H1 (cell line): ENCODE data around the gene PRKAR1B. TPM values are rescaled to one million over a fixed set of nuclear protein-coding genes. Genes with fewer than 3 reads are reported as not detected.

Experiments
- CTCF ChIA-PET: fragments of 300-600 bp; sonication (Branson Sonifier 250); formaldehyde crosslinking; loops from one replicate; lab custom pipeline; 2021; ENCODE audit not compliant: partially characterized antibody; lab: Charles Lee
- POLR2A ChIA-PET: fragments of 300-600 bp; sonication (Branson Sonifier 250); formaldehyde crosslinking; loops from one replicate; lab custom pipeline; 2021; ENCODE audit warnings: inconsistent platforms; ENCODE audit not compliant: partially characterized antibody; lab: Charles Lee
- DNase-seq, 2 experiments: peaks; one replicate each; pipeline versions ENCODE4 v3.0.0 to v3.0.0-alpha.2; 2010 to 2022; ENCODE audit warnings: low spot score in 2 of 2, low read depth in 1 of 2, mixed read lengths in 1 of 2
- FAIRE-seq: peaks from 2 replicates; lab custom pipeline; 2011; peaks lifted over from hg19 to GRCh38; lab: Jason Lieb, UNC
- H2AFZ ChIP-seq: 2 replicates; pipeline ENCODE4 v1.8.1; 2012; ENCODE audit warnings: low read length, inconsistent platforms
- H2AK5ac ChIP-seq: 2 replicates; pipeline ENCODE4 v1.6.1; 2013; ENCODE audit warnings: low read depth, low read length
- H2BK120ac ChIP-seq: replicated peaks from 2 replicates; pipeline ENCODE3; 2013; ENCODE audit warnings: low read depth, low read length, inconsistent platforms
- H2BK12ac ChIP-seq: 2 replicates; pipeline ENCODE4 v1.6.1; 2013; ENCODE audit warnings: low read depth, low read length
- H2BK15ac ChIP-seq: 2 replicates; pipeline ENCODE4 v1.6.1; 2013; ENCODE audit warnings: low read length
- H2BK20ac ChIP-seq: 2 replicates; pipeline ENCODE4 v1.6.1; 2013; ENCODE audit warnings: low read length
- H2BK5ac ChIP-seq: 2 replicates; pipeline ENCODE4 v1.6.1; 2013; ENCODE audit warnings: low read depth, low read length
- H3K14ac ChIP-seq: 2 replicates; pipeline ENCODE4 v1.6.1; 2013; ENCODE audit warnings: inconsistent platforms; ENCODE audit not compliant: insufficient read length
- H3K18ac ChIP-seq: 2 replicates; pipeline ENCODE4 v1.6.1; 2013; ENCODE audit warnings: low read length; ENCODE audit errors: extremely low read depth
- H3K23ac ChIP-seq: 2 replicates; pipeline ENCODE4 v1.6.1; 2013; ENCODE audit warnings: inconsistent platforms; ENCODE audit not compliant: insufficient read length
- H3K23me2 ChIP-seq: 2 replicates; pipeline ENCODE4 v1.6.1; 2013; ENCODE audit warnings: low read depth, low read length
- H3K27ac ChIP-seq: 2 replicates; pipeline ENCODE4 v1.6.1; 2011; ENCODE audit warnings: low read depth, low read length, inconsistent platforms
- H3K27me3 ChIP-seq, 4 experiments: replicated peaks in 1 of 4; 1 replicate in 1 of 4; 2 replicates in 3 of 4; pipeline versions ENCODE4 v1.6.1 to v1.8.1; 2011 to 2013; ENCODE audit warnings: low read length in 3 of 4, mild to moderate bottlenecking in 3 of 4, inconsistent platforms in 2 of 4, mixed read lengths in 2 of 4, moderate library complexity in 1 of 4; ENCODE audit not compliant: control insufficient read depth in 3 of 4, insufficient read depth in 3 of 4; ENCODE audit errors: extremely low read depth in 1 of 4
- H3K36me3 ChIP-seq, 4 experiments: 2 replicates each; pipeline versions ENCODE4 v1.6.1 to v1.8.1; 2011 to 2013; ENCODE audit warnings: mild to moderate bottlenecking in 4 of 4, low read length in 3 of 4, moderate library complexity in 2 of 4, control low read depth in 1 of 4, inconsistent platforms in 1 of 4; ENCODE audit not compliant: insufficient read depth in 4 of 4, control insufficient read depth in 2 of 4
- H3K4ac ChIP-seq: replicated peaks from 2 replicates; pipeline ENCODE3; 2013; ENCODE audit warnings: low read length, low read depth, mixed read lengths, inconsistent platforms; ENCODE audit not compliant: insufficient read length
- H3K4me1 ChIP-seq, 4 experiments: replicated peaks in 1 of 4; 1 replicate in 1 of 4; 2 replicates in 3 of 4; pipeline versions ENCODE4 v1.6.1 to v1.8.1; 2011 to 2013; ENCODE audit warnings: low read length in 3 of 4, inconsistent platforms in 2 of 4, mixed read lengths in 1 of 4; ENCODE audit not compliant: insufficient read depth in 4 of 4, control insufficient read depth in 3 of 4
- H3K4me2 ChIP-seq, 2 experiments: 2 replicates each; pipeline versions ENCODE4 v1.6.1 to v1.8.1; 2011 to 2013; ENCODE audit warnings: low read depth in 2 of 2, low read length in 2 of 2, control low read depth in 1 of 2, inconsistent platforms in 1 of 2, mild to moderate bottlenecking in 1 of 2; ENCODE audit not compliant: insufficient read depth in 1 of 2
- H3K4me3 ChIP-seq, 4 experiments: fragments of 200-600, 300-600 bp in 1 of 4; sonication (generic), shearing (Covaris generic), sonication (Bioruptor Twin) in 1 of 4; 2 replicates each; pipeline versions ENCODE4 v1.5.1 to v1.8.1; 2011 to 2016; ENCODE audit warnings: low read length in 4 of 4, low read depth in 3 of 4, control low read depth in 2 of 4, inconsistent platforms in 2 of 4, mild to moderate bottlenecking in 2 of 4, mixed read lengths in 1 of 4, moderate library complexity in 1 of 4; ENCODE audit not compliant: insufficient read depth in 2 of 4; ENCODE audit errors: extremely low read depth in 1 of 4
- H3K56ac ChIP-seq: replicated peaks from 2 replicates; pipeline ENCODE3; 2013; ENCODE audit warnings: low read depth, mild to moderate bottlenecking, mixed read lengths, low read length, inconsistent platforms; ENCODE audit not compliant: insufficient read length
- H3K79me1 ChIP-seq: 2 replicates; pipeline ENCODE4 v1.6.1; 2013; ENCODE audit warnings: low read depth, low read length, control low read depth
- H3K79me2 ChIP-seq, 2 experiments: 2 replicates each; pipeline versions ENCODE4 v1.6.1 to v1.8.1; 2012 to 2013; ENCODE audit warnings: low read length in 2 of 2, mild to moderate bottlenecking in 2 of 2, inconsistent platforms in 1 of 2; ENCODE audit not compliant: insufficient read depth in 2 of 2, control insufficient read depth in 1 of 2
- H3K9ac ChIP-seq, 4 experiments: replicated peaks in 1 of 4; 1 replicate in 1 of 4; 2 replicates in 3 of 4; pipeline versions ENCODE4 v1.6.1 to v1.8.1; 2011 to 2013; ENCODE audit warnings: low read depth in 3 of 4, low read length in 3 of 4, control low read depth in 2 of 4, mild to moderate bottlenecking in 2 of 4, moderate library complexity in 2 of 4, inconsistent platforms in 1 of 4; ENCODE audit errors: extremely low read depth in 1 of 4
- H3K9me3 ChIP-seq, 2 experiments: 2 replicates each; pipeline versions ENCODE4 v1.6.1 to v1.8.1; 2012 to 2013; ENCODE audit warnings: mild to moderate bottlenecking in 2 of 2, moderate library complexity in 2 of 2, control low read depth in 1 of 2, inconsistent platforms in 1 of 2, low read depth in 1 of 2, low read length in 1 of 2, mixed read lengths in 1 of 2; ENCODE audit not compliant: insufficient read depth in 2 of 2
- H4K20me1 ChIP-seq, 2 experiments: replicated peaks in 1 of 2; 2 replicates each; pipeline versions ENCODE3 to v1.8.1; 2011 to 2013; ENCODE audit warnings: inconsistent platforms in 2 of 2, low read length in 2 of 2, mild to moderate bottlenecking in 1 of 2; ENCODE audit not compliant: insufficient read depth in 2 of 2, control insufficient read depth in 1 of 2
- H4K5ac ChIP-seq: 2 replicates; pipeline ENCODE4 v1.6.1; 2013; ENCODE audit warnings: low read length, low read depth, mixed read lengths, inconsistent platforms; ENCODE audit not compliant: insufficient read length
- H4K8ac ChIP-seq: 2 replicates; pipeline ENCODE4 v1.8.0; 2013; ENCODE audit warnings: mild to moderate bottlenecking, moderate library complexity, low read length, inconsistent platforms; ENCODE audit not compliant: insufficient read depth; ENCODE audit errors: extremely low read depth
- H4K91ac ChIP-seq: replicated peaks from 2 replicates; pipeline ENCODE3; 2013; ENCODE audit warnings: low read length, mixed read lengths, inconsistent platforms; ENCODE audit not compliant: insufficient read length
- KDM4A ChIP-seq: IDR thresholded peaks from one replicate; pipeline ENCODE4 v1.7.1; 2012; ENCODE audit warnings: low read depth, mild to moderate bottlenecking, moderate library complexity, low read length, inconsistent platforms; ENCODE audit not compliant: severe bottlenecking
- SAP30 ChIP-seq: fragments of 300-600 bp; sonication (generic); IDR thresholded peaks from 2 replicates; pipeline ENCODE4 v1.7.1; 2012; ENCODE audit warnings: low read length, moderate library complexity, mild to moderate bottlenecking, inconsistent platforms; ENCODE audit not compliant: insufficient read depth, insufficient replicate concordance
- SIX5 ChIP-seq: IDR thresholded peaks from 2 replicates; pipeline ENCODE4 v1.6.1; 2011; ENCODE audit warnings: mild to moderate bottlenecking, low read depth, low read length
- WGBS, 2 experiments: shearing (Covaris generic) in 1 of 2; methylation state at CpG; one replicate each; pipeline versions ENCODE4 v1.1.6 to v1.1.7; 2013 to 2015; ENCODE audit warnings: low lambda C conversion rate in 2 of 2, mixed read lengths in 2 of 2, inconsistent platforms in 1 of 2, low coverage in 1 of 2, missing lambda C conversion rate in 1 of 2; ENCODE audit not compliant: insufficient replicate concordance in 2 of 2, insufficient coverage in 1 of 2, insufficient read length in 1 of 2; ENCODE audit errors: extremely low coverage in 1 of 2, missing lambda C conversion rate in 1 of 2; 5-methylcytosine and 5-hydroxymethylcytosine counted together
- polyA plus RNA-seq, 7 experiments: library from polyadenylated mRNA; depleted of rRNA in 3 of 7; stranded (reverse) in 5 of 7; unstranded in 2 of 7; fragments of >200 nt in 5 of 7; fragments of 200-250 nt in 2 of 7; gene quantifications; 1 replicate in 5 of 7; 2 replicates in 1 of 7; 4 replicates in 1 of 7; pipeline versions ENCODE4 v1.2.1 to v1.2.3, GENCODE V29; 2011 to 2013; ENCODE audit warnings: missing spikeins in 2 of 7, mixed read lengths in 2 of 7
- total RNA-seq: library from RNA; stranded (reverse); fragmentation: NEBNext Ultra II Directional; extraction: Animal tissue kit (Norgen Biotek cat#: 25700); gene quantifications from 2 replicates; pipeline ENCODE4 v1.2.1, GENCODE V29; 2021

Gene PRKAR1B
- total and polyA plus RNA-seq, 2 of the 8 experiments (the other 6 are each of a cell fraction or from before 2014, with no cell fraction given), result 12.3 to 55.7 TPM

DNA sequence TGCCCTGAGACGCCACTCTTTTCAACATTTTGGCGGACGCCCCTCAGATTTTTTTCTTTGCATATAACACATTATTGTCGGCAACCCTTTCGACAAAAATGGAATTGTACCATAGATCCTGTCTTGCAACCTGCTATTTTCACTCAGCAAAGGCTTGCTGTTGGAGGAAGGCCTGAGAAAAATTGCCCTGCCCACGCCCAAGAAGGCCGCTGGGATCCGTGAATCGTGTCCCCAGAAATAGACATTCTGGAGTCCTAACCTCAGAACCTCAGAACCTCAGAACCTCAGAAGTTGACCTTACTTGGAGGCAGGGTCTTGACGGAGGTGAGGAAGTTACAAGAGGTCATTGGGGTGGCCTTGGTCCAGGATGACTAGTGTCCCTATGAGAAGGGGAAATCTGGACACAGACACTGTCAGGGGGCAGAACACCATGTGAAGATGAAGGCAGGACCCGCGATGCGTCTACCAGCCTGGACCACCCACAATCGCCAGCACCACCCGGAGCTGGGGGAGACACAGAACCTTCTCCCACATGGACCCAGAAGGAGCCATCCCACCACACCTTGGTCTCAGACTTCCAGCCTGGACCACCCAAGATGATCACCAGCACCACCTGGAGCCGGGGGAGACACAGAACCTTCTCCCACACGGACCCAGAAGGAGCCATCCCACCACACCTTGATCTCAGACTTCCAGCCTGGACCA is 19.6 kb downstream of the PRKAR1B start:
- H3K56ac ChIP-seq, result no peak overlapping the region
- no peak overlapping the region for H3K4me2 ChIP-seq
- FAIRE-seq, result no peak
- no peaks in the 10 kb centered on the region for H3K27me3 ChIP-seq
- H2BK15ac ChIP-seq, result no peak overlapping the region
- no peak overlapping the region for H2BK20ac ChIP-seq
- H3K14ac ChIP-seq, result no peak overlapping the region
- no peaks in the 10 kb centered on the region; a peak in 1 of 7 replicates for H3K4me1 ChIP-seq
- no peak overlapping the region for H2AK5ac ChIP-seq
- no peak overlapping the region for H3K27ac ChIP-seq
- POLR2A ChIA-PET, result interaction anchor here (1.2 kb wide), 1 partner anchor 19 kb away, joined by 3 read pairs; the partner anchor contains the start of gene DNAAF5
- H3K36me3 ChIP-seq, result peaks cover 0 to 3% (median 1%) of the 10 kb centered on the region in 4 experiments; a peak in 3 of 8 replicates
- no peak overlapping the region for H4K5ac ChIP-seq
- no peak overlapping the region for H2BK5ac ChIP-seq
- peaks cover 3% of the 10 kb centered on the region for H3K79me1 ChIP-seq
- no peak overlapping the region; the same call in 1 of the 2 replicates for H4K8ac ChIP-seq
- H2BK12ac ChIP-seq, result no peak overlapping the region
- 92% methylated on average over 17 of the region's 17 CpGs; no CpG with 5 or more reads in 1 of the 2 experiments for WGBS, 2 experiments
- no peak overlapping the region for H3K4me3 ChIP-seq
- CTCF ChIA-PET, result no interaction called here
- H4K20me1 ChIP-seq, result no peaks in the 10 kb centered on the region
- TF ChIP-seq SIX5, result no peak
- TF ChIP-seq SAP30, result no peak
- no peak for TF ChIP-seq KDM4A
- TF ChIP-seq, all 59 proteins: peak for 0
- no peak overlapping the region for H3K18ac ChIP-seq
- H3K9me3 ChIP-seq, result peaks cover 0 to 4% of the 10 kb centered on the region in 2 experiments; a peak in 1 of 4 replicates
- no peak overlapping the region for H2AFZ ChIP-seq
- no peak for DNase-seq
- no peaks in the 10 kb centered on the region for H3K23me2 ChIP-seq
- H3K4ac ChIP-seq, result no peak overlapping the region
- no peak overlapping the region for H3K23ac ChIP-seq
- no peak overlapping the region for H4K91ac ChIP-seq
- H2BK120ac ChIP-seq, result no peak overlapping the region
- H3K9ac ChIP-seq, result no peak overlapping the region
- H3K79me2 ChIP-seq, result peaks cover 0 to 31% of the 10 kb centered on the region in 2 experiments; a peak in 2 of 4 replicates
